A549 treated with AZD9567 at 1 μM for 4 hours (cell line): ENCODE data around the gene OR8D2. TPM values are rescaled to one million over a fixed set of nuclear protein-coding genes. Genes with fewer than 3 reads are reported as not detected.

Experiments
- total RNA-seq: library from RNA; stranded (reverse); fragments of 200-300 nt; extraction: Qiagen RNA extraction; gene quantifications from 5 replicates; pipeline ENCODE4 v1.2.3, GENCODE V29; 2022; ENCODE audit not compliant: insufficient read depth

Gene OR8D2
- total RNA-seq = not detected in 5 replicates

GRCh38 chr11:124320097-124320496 lies at the start of gene OR8D2:
OR8D2 (minus strand) TSS chr11:124320197; CDS start chr11:124320197, 0 bp downstream.

DNA sequence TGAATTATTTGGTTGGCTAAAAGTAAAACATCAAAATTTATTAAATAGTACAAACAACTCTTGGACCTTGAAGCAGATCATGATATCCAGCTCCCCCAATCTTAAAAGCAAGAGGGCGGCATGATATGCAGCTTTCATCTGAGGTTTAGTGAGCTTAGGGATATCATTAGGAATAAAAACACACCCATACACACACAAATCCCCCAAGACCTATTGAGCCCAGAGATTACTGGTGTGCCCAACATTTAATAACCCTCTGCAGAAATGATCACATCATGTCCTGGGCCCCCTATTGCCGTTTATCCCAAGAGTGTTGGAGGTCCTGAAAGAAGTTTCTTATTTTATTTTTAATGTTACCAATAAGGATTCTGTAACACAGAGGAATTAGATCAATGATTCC lies 6.1 kb downstream of the OR8D2 start, which contains the start of gene OR8D1:
Gene OR8D1 (minus strand): TSS at position 101 of the 400 bp plus-strand sequence. CDS start 3,183 bp downstream, outside the sequence.

Other genes starting within 250 kb of the OR8D2 start
- gene VWA5A, start 204.7 kb downstream of the OR8D2 start, total RNA-seq = 0.20 to 0.25 TPM (median 0.23 TPM) in 4 of 5 replicates, not detected in the other
- gene OR10D3, start 136.9 kb downstream of the OR8D2 start, total RNA-seq = not detected in 5 replicates
- gene OR8G1, start 79.1 kb downstream of the OR8D2 start, total RNA-seq = not detected in 5 replicates
- not detected in 5 replicates for gene OR8G5, start 63.8 kb downstream of the OR8D2 start, total RNA-seq
- gene OR8D1, start 6.2 kb downstream of the OR8D2 start, total RNA-seq = not detected in 5 replicates
- gene OR8B2, start 64.3 kb upstream of the OR8D2 start, total RNA-seq = not detected in 5 replicates
- gene OR8B3, start 78.8 kb upstream of the OR8D2 start, total RNA-seq = not detected in 5 replicates
- not detected in 5 replicates for gene OR8B4, start 104.7 kb upstream of the OR8D2 start, total RNA-seq
- gene OR8B8, start 125.5 kb upstream of the OR8D2 start, total RNA-seq = not detected in 5 replicates
- gene OR8B12, start 223.5 kb upstream of the OR8D2 start, total RNA-seq = not detected in 5 replicates
- gene OR8A1, start 249.8 kb upstream of the OR8D2 start, total RNA-seq = not detected in 5 replicates